ENCODE measurements around the gene KRT74.

DNA sequence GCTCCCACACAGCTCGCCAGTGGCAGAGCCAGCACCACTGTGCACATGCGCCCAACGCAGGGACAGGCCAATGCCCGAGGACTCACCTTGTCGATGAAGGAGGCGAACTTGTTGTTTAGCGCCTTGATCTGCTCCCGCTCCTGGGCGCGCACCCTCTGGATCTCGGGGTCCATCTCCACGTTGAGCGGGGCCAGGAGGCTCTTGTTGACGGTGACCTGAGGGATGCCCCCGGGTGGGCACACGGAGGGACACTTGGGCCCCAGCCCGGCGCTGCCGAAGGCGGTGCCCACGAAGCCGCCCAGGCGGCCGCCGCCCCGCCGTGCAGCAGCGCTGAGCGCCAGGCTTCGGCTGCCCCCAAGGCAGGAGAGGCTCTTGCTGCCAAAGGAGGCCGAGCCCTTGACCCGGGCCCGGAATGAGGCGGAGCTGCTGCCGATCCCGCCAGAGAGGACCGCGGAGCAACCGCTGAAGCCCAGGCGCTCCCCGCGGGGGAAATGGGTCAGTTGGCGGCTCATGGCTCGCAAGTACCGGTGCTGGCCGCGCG lies 27.4 kb upstream of the KRT74 start, which contains the start of gene KRT72:
- TF ChIP-seq YY1 (IDR thresholded peaks at IDR 0.05; ENCODE audit: insufficient read depth, insufficient read length) (no peak), SUZ12 (IDR thresholded peaks at IDR 0.05; ENCODE audit: extremely low read depth, insufficient read depth, insufficient read length) (no peak)

Measured in NT2/D1 (cell line).